Esophagus muscularis mucosa (tissue), 3 donors: ENCODE measurements around the gene RGP1.

Source experiments
- POLR2A ChIP-seq: fragments of 450-650 bp; IDR thresholded peaks from one replicate; pipeline ENCODE4 v1.6.1; 2017; ENCODE audit warnings: antibody characterized with exemption, moderate library complexity, mild to moderate bottlenecking, low read depth
- POLR2AphosphoS5 ChIP-seq, 2 donors: sonication (generic); formaldehyde crosslinking; IDR thresholded peaks; one replicate each; pipeline ENCODE4 v1.6.1; 2017; ENCODE audit warnings: antibody characterized with exemption in 2 of 2
- TF ChIP-seq, protein P1 (sequence below), 3 experiments: fragments of 200-600 bp in 2 of 3; fragments of 450-650 bp in 1 of 3; sonication (generic) in 2 of 3; IDR thresholded peaks; one replicate each; pipeline ENCODE4 v1.5.1; 2017 to 2019; ENCODE audit warnings: antibody characterized with exemption in 3 of 3, mild to moderate bottlenecking in 2 of 3, moderate library complexity in 1 of 3

DNA sequence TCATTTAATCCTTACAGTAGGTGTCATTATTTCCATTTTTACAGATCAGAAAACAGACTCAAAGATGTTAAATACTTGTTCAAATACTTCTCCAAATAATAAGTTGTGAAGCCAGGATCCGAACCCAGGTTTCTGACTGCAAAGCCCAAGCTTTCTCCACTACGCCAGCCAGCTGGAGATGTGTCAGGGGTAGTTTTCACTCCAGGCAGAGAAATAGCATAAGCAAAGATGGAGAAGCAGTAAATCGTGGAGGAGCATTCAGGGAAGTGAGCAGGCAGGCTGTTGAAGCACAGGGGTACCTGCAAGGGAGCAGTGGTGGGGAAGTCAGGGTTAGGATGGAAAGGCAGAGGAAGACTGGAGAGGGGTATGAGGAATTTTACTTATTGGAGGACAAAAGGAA is 20.0 kb upstream of the RGP1 start:
- TF ChIP-seq, protein P1, sequence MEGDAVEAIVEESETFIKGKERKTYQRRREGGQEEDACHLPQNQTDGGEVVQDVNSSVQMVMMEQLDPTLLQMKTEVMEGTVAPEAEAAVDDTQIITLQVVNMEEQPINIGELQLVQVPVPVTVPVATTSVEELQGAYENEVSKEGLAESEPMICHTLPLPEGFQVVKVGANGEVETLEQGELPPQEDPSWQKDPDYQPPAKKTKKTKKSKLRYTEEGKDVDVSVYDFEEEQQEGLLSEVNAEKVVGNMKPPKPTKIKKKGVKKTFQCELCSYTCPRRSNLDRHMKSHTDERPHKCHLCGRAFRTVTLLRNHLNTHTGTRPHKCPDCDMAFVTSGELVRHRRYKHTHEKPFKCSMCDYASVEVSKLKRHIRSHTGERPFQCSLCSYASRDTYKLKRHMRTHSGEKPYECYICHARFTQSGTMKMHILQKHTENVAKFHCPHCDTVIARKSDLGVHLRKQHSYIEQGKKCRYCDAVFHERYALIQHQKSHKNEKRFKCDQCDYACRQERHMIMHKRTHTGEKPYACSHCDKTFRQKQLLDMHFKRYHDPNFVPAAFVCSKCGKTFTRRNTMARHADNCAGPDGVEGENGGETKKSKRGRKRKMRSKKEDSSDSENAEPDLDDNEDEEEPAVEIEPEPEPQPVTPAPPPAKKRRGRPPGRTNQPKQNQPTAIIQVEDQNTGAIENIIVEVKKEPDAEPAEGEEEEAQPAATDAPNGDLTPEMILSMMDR (IDR thresholded peaks at IDR 0.05) = no peak
- TF ChIP-seq POLR2A (no peak), POLR2AphosphoS5 (IDR thresholded peaks at IDR 0.05) (no peak)
